ENCODE data around the gene C1orf159. TPM values are rescaled to one million over a fixed set of nuclear protein-coding genes. Genes with fewer than 3 reads are reported as not detected.

Gene C1orf159
- total and polyA plus RNA-seq, 4 donors, result 3.9 to 7.0 (median 4.7) TPM

GRCh38 chr1:1164361-1164700 lies 48.4 kb upstream of the C1orf159 start (continued):
- TF ChIP-seq SP1 (IDR thresholded peaks at IDR 0.05), result no peak

- H3K9ac ChIP-seq (ENCODE audit: low read depth in 1 of 2, low read length in 2 of 2), result no peak overlapping the region
- no peak overlapping the region for H3K27ac ChIP-seq (ENCODE audit: low read depth in 1 of 2, low read length in 2 of 2)
Observed at GRCh38 chr1:1163538-1164070, 47.7 kb upstream of the C1orf159 start.

More at GRCh38 chr1:1163538-1164070, 47.7 kb upstream of the C1orf159 start:
- Histone ChIP-seq H3K36me3 (ENCODE audit: control insufficient read depth in 4 of 4, insufficient read depth in 3 of 4, low read depth in 1 of 4, low read length in 3 of 4) (no peaks in the 10 kb centered on the region), H3K27me3 (ENCODE audit: control insufficient read depth in 4 of 4, insufficient read depth in 4 of 4, low read length in 3 of 4) (peaks cover 0 to 11% (median under 1%) of the 10 kb centered on the region in 4 donors), H3K4me1 (ENCODE audit: control insufficient read depth in 4 of 4, insufficient read depth in 4 of 4, low read length in 3 of 4) (peaks cover 0 to 4% (median under 1%) of the 10 kb centered on the region in 4 donors), H3K9me3 (ENCODE audit: control insufficient read depth in 4 of 4, low read length in 3 of 4) (no peaks in the 10 kb centered on the region), H3K4me3 (ENCODE audit: low read depth in 1 of 3, low read length in 3 of 3) (no peak overlapping the region)
- TF ChIP-seq JUND (IDR thresholded peaks at IDR 0.05), result no peak
- TF ChIP-seq FOXA1 (IDR thresholded peaks at IDR 0.05), result no peak
- no peak for TF ChIP-seq CTCF (IDR thresholded peaks at IDR 0.05; ENCODE audit: low read depth, low read length, missing input control)
- no peak for TF ChIP-seq TAF1 (conservative IDR thresholded peaks at IDR 0.05)
- no peak for TF ChIP-seq ZBTB33 (IDR thresholded peaks at IDR 0.05)
- TF ChIP-seq RAD21 (IDR thresholded peaks at IDR 0.05), result no peak
- TF ChIP-seq SP1 (IDR thresholded peaks at IDR 0.05), result no peak
- no peak for TF ChIP-seq REST (IDR thresholded peaks at IDR 0.05)
- no peak for TF ChIP-seq YY1 (IDR thresholded peaks at IDR 0.05)
- TF ChIP-seq HNF4A (conservative IDR thresholded peaks at IDR 0.05), result no peak
- TF ChIP-seq GABPA (IDR thresholded peaks at IDR 0.05 in 1 of 2, conservative IDR thresholded peaks at IDR 0.05 in 1 of 2), result no peak
- TF ChIP-seq HNF4G (IDR thresholded peaks at IDR 0.05), result no peak
- TF ChIP-seq RXRA (IDR thresholded peaks at IDR 0.05), result no peak
- no peak for TF ChIP-seq MAX (IDR thresholded peaks at IDR 0.05)
- 63% methylated on average over 33 of the region's 33 CpGs for WGBS
- DNase-seq (ENCODE audit: low spot score), result no peak

Data from liver (tissue), 9 donors.